A549 (cell line): Measurements from ENCODE around the gene UTP3. TPM values are rescaled to one million over a fixed set of nuclear protein-coding genes. Genes with fewer than 3 reads are reported as not detected.
"Not testable (repeated sequence)": the region's sequence is repeated elsewhere in the genome, so short reads cannot be mapped to it uniquely, and the experiment has no call there.

Source experiments
- ATAC-seq, 2 experiments: fragments of 200-7000 bp in 1 of 2; fragments of >200 bp in 1 of 2; cut with Nextera tagmentation in 1 of 2; cut with Tn5 transposase in 1 of 2; 3 replicates each; pipeline versions ENCODE4 v1.8.0 to v1.9.1; 2018 to 2020; ENCODE audit warnings: mild to moderate bottlenecking in 1 of 2, moderate library complexity in 1 of 2
- CTCF ChIA-PET: fragments of 300-600 bp; sonication (Branson Sonifier 250); formaldehyde crosslinking; extraction: SDS; loops from one replicate; lab custom pipeline; 2021; ENCODE audit warnings: antibody characterized with exemption, inconsistent platforms; lab: Yijun Ruan, JAX
- POLR2A ChIA-PET: fragments of 350-600 bp; formaldehyde crosslinking; extraction: SDS; loops from one replicate; lab custom pipeline; 2021; ENCODE audit warnings: antibody characterized with exemption, inconsistent platforms; lab: Yijun Ruan, JAX
- DNase-seq, 2 experiments: peaks; one replicate each; pipeline versions ENCODE4 v3.0.0 to v3.0.0-alpha.2; 2011 to 2016; ENCODE audit warnings: low read depth in 1 of 2, low spot score in 1 of 2
- FAIRE-seq: peaks from 2 replicates; lab custom pipeline; 2011; peaks lifted over from hg19 to GRCh38; lab: Jason Lieb, UNC
- H3K27ac ChIP-seq, 2 experiments: fragments of >200 bp; sonication (Bioruptor Twin); formaldehyde crosslinking; 3 replicates each; pipeline ENCODE4 v1.5.1; 2016 to 2017
- H3K4me1 ChIP-seq: fragments of >200 bp; sonication (Bioruptor Twin); formaldehyde crosslinking; 3 replicates; pipeline ENCODE4 v1.6.1; 2016
- H3K4me2 ChIP-seq: fragments of >200 bp; sonication (Bioruptor Twin); formaldehyde crosslinking; 3 replicates; pipeline ENCODE4 v1.6.1; 2016
- H3K4me3 ChIP-seq: fragments of >200 bp; sonication (Bioruptor Twin); formaldehyde crosslinking; 3 replicates; pipeline ENCODE4 v1.5.1; 2016
- H3K9me3 ChIP-seq: fragments of >200 bp; sonication (Bioruptor Twin); formaldehyde crosslinking; 3 replicates; pipeline ENCODE4 v1.6.1; 2016
- ATOH8 ChIP-seq: fragments of 250-450 bp; sonication (Bioruptor Pico); IDR thresholded peaks from 2 replicates; pipeline ENCODE4 v1.5.0; 2020; ENCODE audit warnings: low read depth, mild to moderate bottlenecking, moderate library complexity
- CHD2 ChIP-seq: fragments of 150-350 bp; IDR thresholded peaks from 2 replicates; pipeline ENCODE4 v1.6.1; 2014; ENCODE audit warnings: low read length; ENCODE audit not compliant: partially characterized antibody
- CTCF ChIP-seq: fragments of >200 bp; sonication (Bioruptor Twin); formaldehyde crosslinking; IDR thresholded peaks from 3 replicates; pipeline ENCODE4 v1.5.1; 2016
- E2F6 ChIP-seq: IDR thresholded peaks from 2 replicates; pipeline ENCODE4 v1.6.1; 2012; ENCODE audit warnings: low read depth, borderline replicate concordance
- FOSL2 ChIP-seq, 2 experiments: fragments of 450-650 bp in 1 of 2; fragments of >200 bp in 1 of 2; sonication (Bioruptor Twin) in 1 of 2; formaldehyde crosslinking; IDR thresholded peaks; 2 replicates each; pipeline versions ENCODE4 v1.5.0 to v1.6.1; 2016 to 2020; ENCODE audit warnings: mild to moderate bottlenecking in 1 of 2, moderate library complexity in 1 of 2
- HES2 ChIP-seq: fragments of >200 bp; sonication (Bioruptor Twin); formaldehyde crosslinking; IDR thresholded peaks from 2 replicates; pipeline ENCODE4 v1.6.1; 2016
- KDM1A ChIP-seq: fragments of 200-600 bp; sonication (generic); IDR thresholded peaks from 2 replicates; pipeline ENCODE4 v1.6.1; 2016; ENCODE audit warnings: low read depth, mild to moderate bottlenecking
- MYC ChIP-seq: IDR thresholded peaks from 2 replicates; pipeline ENCODE4 v1.6.1; 2012; ENCODE audit warnings: mild to moderate bottlenecking, inconsistent platforms, low read length, improper control_type of control experiment, borderline replicate concordance
- NPAS2 ChIP-seq: fragments of 250-450 bp; sonication (Bioruptor Pico); IDR thresholded peaks from 2 replicates; pipeline ENCODE4 v1.8.0; 2022; ENCODE audit warnings: mild to moderate bottlenecking, moderate library complexity, borderline replicate concordance
- NR3C1 ChIP-seq: fragments of >200 bp; sonication (Bioruptor Twin); formaldehyde crosslinking; IDR thresholded peaks from 3 replicates; pipeline ENCODE4 v1.6.1; 2017
- PBX3 ChIP-seq: IDR thresholded peaks from 2 replicates; pipeline ENCODE4 v1.6.1; 2012
- PHF8 ChIP-seq: fragments of 200-600 bp; sonication (generic); IDR thresholded peaks from 2 replicates; pipeline ENCODE4 v1.6.1; 2016; ENCODE audit warnings: low read depth, mild to moderate bottlenecking, antibody characterized with exemption, moderate library complexity, borderline replicate concordance
- RCOR1 ChIP-seq: fragments of 150-350 bp; IDR thresholded peaks from 2 replicates; pipeline ENCODE4 v1.6.1; 2014; ENCODE audit warnings: antibody characterized with exemption, low read length, low read depth
- SREBF2 ChIP-seq: fragments of 450-650 bp; IDR thresholded peaks from 2 replicates; pipeline ENCODE4 v1.6.1; 2014; ENCODE audit warnings: mild to moderate bottlenecking, moderate library complexity
- ZNF302 ChIP-seq: fragments of 250-450 bp; sonication (Bioruptor Pico); IDR thresholded peaks from 2 replicates; pipeline ENCODE4 v1.9.0; 2021; ENCODE audit warnings: inconsistent platforms, mild to moderate bottlenecking, moderate library complexity
- WGBS: methylation state at CpG from one replicate; pipeline ENCODE4 v1.1.6; 2017; ENCODE audit errors: missing lambda C conversion rate; 5-methylcytosine and 5-hydroxymethylcytosine counted together
- polyA plus RNA-seq, 4 experiments: library from polyadenylated mRNA; depleted of rRNA in 3 of 4; stranded (reverse); fragments of >200 nt; fragmentation: RNase III in 1 of 4; extraction: RNeasy Plus Mini Kit Qiagen cat#74134 plus additional on column Dnase treatment in 1 of 4; gene quantifications; 2 replicates in 3 of 4; 3 replicates in 1 of 4; pipeline ENCODE4 v1.2.3, GENCODE V29; 2011 to 2017

UTP3 gene
- polyA plus RNA-seq, 2 of the 4 experiments (the other 2 are of a cell fraction), result 24.8 to 44.6 TPM

- ATAC-seq (peak in 1 of 2 experiments; percentile 21; a peak in 2 of 6 replicates), DNase-seq (peak in 1 of 2 experiments; percentile 9), FAIRE-seq (no peak)
- 89% methylated on average over 13 of the region's 13 CpGs for WGBS
- Histone ChIP-seq H3K4me2 (peak overlapping the region; percentile 71), H3K27ac (peak overlapping the region; percentile 87 to 96), H3K9me3 (no peaks in the 10 kb centered on the region), H3K4me3 (peak overlapping the region; percentile 70), H3K4me1 (peaks cover 21% of the 10 kb centered on the region)
- POLR2A ChIA-PET, result no interaction called here
- TF ChIP-seq E2F6 (0 out of 2 replicates have a peak, but pooled peaks have one; percentile 1), CTCF (no peak)
- CTCF ChIA-PET, result interaction anchor here (1.0 kb wide), 3 partner anchors 10 to 35 kb away, joined by 3 to 6 read pairs (median 4); partner anchors contain the start of gene JCHAIN
These were observed 940 bp upstream of the UTP3 start for GRCh38 chr4:70687392-70687791.

GRCh38 chr4:70688795-70689231 lies 481 bp downstream of the UTP3 start:
- POLR2A ChIA-PET, result interaction anchor here (0.7 to 2.2 kb wide), 3 partner anchors 11 to 46 kb away, joined by 3 to 12 read pairs (median 4); no protein-coding TSS in a partner anchor
- H3K4me1 ChIP-seq, result peaks cover 21% of the 10 kb centered on the region
- peak overlapping the region; percentile 70 for H3K4me3 ChIP-seq
- peak overlapping the region; percentile 87 to 96 for H3K27ac ChIP-seq
- DNase-seq (no peak), ATAC-seq (peak; percentile 22 to 36; a peak in 5 of 6 replicates), FAIRE-seq (no peak)
- CTCF ChIA-PET, result interaction anchor here (0.6 to 1.8 kb wide), 7 partner anchors 8 to 96 kb away, joined by 3 to 10 read pairs (median 4); no protein-coding TSS in a partner anchor
- 3% methylated on average over 19 of the region's 19 CpGs for WGBS
- H3K4me2 ChIP-seq, result peak overlapping the region; percentile 87
- TF ChIP-seq E2F6 (no peak), MYC (no peak), CHD2 (no peak), PBX3 (no peak), PHF8 (no peak)
- TF ChIP-seq, all 56 proteins: peak for 0
- H3K9me3 ChIP-seq, result no peaks in the 10 kb centered on the region

GRCh38 chr4:70691661-70692060 lies 3.3 kb downstream of the UTP3 start:
- Histone ChIP-seq H3K27ac (no peak overlapping the region), H3K9me3 (no peaks in the 10 kb centered on the region), H3K4me3 (no peak overlapping the region), H3K4me1 (peaks cover 21% of the 10 kb centered on the region), H3K4me2 (peak overlapping the region; percentile 87; the same call in 2 of the 3 replicates)
- POLR2A ChIA-PET, result interaction anchor here (0.8 to 1.6 kb wide), 2 partner anchors 12 to 148 kb away, joined by 4 to 5 read pairs; partner anchors contain the start of gene GRSF1
- CTCF ChIA-PET, result interaction anchor here (0.8 kb wide), 1 partner anchor 40 kb away, joined by 3 read pairs; no protein-coding TSS in a partner anchor
- FAIRE-seq (no peak), DNase-seq (no peak), ATAC-seq (no peak)
- TF ChIP-seq HES2, result no peak
- TF ChIP-seq NPAS2 (CRISPR knock-in tag), result no peak
- no peak for TF ChIP-seq KDM1A
- no peak for TF ChIP-seq CTCF
- no peak for TF ChIP-seq CHD2
- TF ChIP-seq FOSL2 (IDR thresholded peaks at IDR 0.05), result no peak
- TF ChIP-seq FOSL2 (CRISPR knock-in tag; IDR thresholded peaks at IDR 0.05), result no peak
- TF ChIP-seq ZNF302 (CRISPR knock-in tag), result no peak
- TF ChIP-seq NR3C1, result no peak
- no peak for TF ChIP-seq RCOR1
- no peak for TF ChIP-seq ATOH8 (CRISPR knock-in tag)
- TF ChIP-seq SREBF2, result no peak
- 93% methylated on average over 1 of the region's 1 CpG for WGBS

GRCh38 chr4:70694633-70695032 lies 6.3 kb downstream of the UTP3 start:
- ATAC-seq, H3K4me3 ChIP-seq, DNase-seq, H3K9me3 ChIP-seq, FAIRE-seq, H3K27ac ChIP-seq, H3K4me2 ChIP-seq: not testable (repeated sequence)
- WGBS, result 94% methylated on average over 7 of the region's 7 CpGs
- ChIA-PET CTCF (interaction anchor here (1.0 to 2.5 kb wide), 2 partner anchors 9 to 535 kb away, joined by 3 to 15 read pairs; no protein-coding TSS in a partner anchor), POLR2A (interaction anchor here (0.7 kb wide), 1 partner anchor 521 kb away, joined by 8 read pairs; no protein-coding TSS in a partner anchor)
- H3K4me1 ChIP-seq, result peaks cover 17% of the 10 kb centered on the region

- H3K4me1 ChIP-seq, H3K27ac ChIP-seq, FAIRE-seq, H3K4me3 ChIP-seq, DNase-seq, ATAC-seq, CTCF ChIA-PET, H3K9me3 ChIP-seq, H3K4me2 ChIP-seq, POLR2A ChIA-PET: not testable (repeated sequence)
- WGBS, result 88% methylated on average over 3 of the region's 8 CpGs
These were observed 10.1 kb downstream of the UTP3 start for GRCh38 chr4:70698435-70698834.
